Body of pancreas (tissue), 4 donors: ENCODE measurements around the gene NKAP. TPM values are rescaled to one million over a fixed set of nuclear protein-coding genes. Genes with fewer than 3 reads are reported as not detected.

Experiments
- ATAC-seq: fragments of 150-250 bp; one replicate; pipeline ENCODE4 v1.9.1; 2016
- DNase-seq, 4 donors: peaks; one replicate each; pipeline ENCODE4 v3.0.0-alpha.2; 2019
- H3K27ac ChIP-seq, 4 donors: fragments of 200-600 bp; sonication (generic); 1 replicate in 3 of 4; 2 replicates in 1 of 4; pipeline versions ENCODE4 v1.5.1 to v1.6.1; 2016 to 2019; ENCODE audit warnings: mild to moderate bottlenecking in 1 of 4, mixed read lengths in 1 of 4, moderate library complexity in 1 of 4
- H3K27me3 ChIP-seq, 2 donors: fragments of 200-600 bp; sonication (generic); one replicate each; pipeline ENCODE4 v1.6.0; 2016; ENCODE audit warnings: mild to moderate bottlenecking in 1 of 2
- H3K36me3 ChIP-seq, 2 donors: fragments of 200-600 bp; sonication (generic); replicated peaks in 1 of 2; 2 replicates each; pipeline ENCODE4 v1.5.1; 2016; ENCODE audit warnings: low read depth in 2 of 2; ENCODE audit not compliant: insufficient read depth in 1 of 2
- H3K4me1 ChIP-seq: fragments of 200-600 bp; sonication (generic); one replicate; pipeline ENCODE4 v1.6.0; 2016
- H3K4me3 ChIP-seq, 2 donors: fragments of 200-600 bp; sonication (generic); 1 replicate in 1 of 2; 2 replicates in 1 of 2; pipeline ENCODE4 v1.5.1; 2016 to 2019
- H3K9me3 ChIP-seq, 3 donors: fragments of 200-600 bp; sonication (generic); 1 replicate in 2 of 3; 2 replicates in 1 of 3; pipeline ENCODE4 v1.5.1; 2016
- CTCF ChIP-seq, 7 experiments: fragments of 450-650 bp in 4 of 7; fragments of 200-600 bp in 3 of 7; sonication (generic) in 3 of 7; IDR thresholded peaks; one replicate each; pipeline ENCODE4 v1.5.1; 2016 to 2019; ENCODE audit warnings: antibody characterized with exemption in 7 of 7
- POLR2A ChIP-seq, 3 donors: fragments of 450-650 bp; IDR thresholded peaks; one replicate each; pipeline ENCODE4 v1.6.1; 2016; ENCODE audit warnings: antibody characterized with exemption in 3 of 3, mild to moderate bottlenecking in 2 of 3
- WGBS, 2 donors: methylation state at CpG; one replicate each; pipeline ENCODE4 v1.1.5; 2017; 5-methylcytosine and 5-hydroxymethylcytosine counted together
- intact Hi-C: fragments of 100-400 bp; cut with DNase I; formaldehyde crosslinking; loops from one replicate; pipeline ENCODE4 v1.15.1; 2023
- total RNA-seq, 2 donors: library from RNA; depleted of rRNA; stranded (reverse); fragments of >200 nt; gene quantifications; one replicate each; pipeline ENCODE4 v1.1.0, GENCODE V29; 2016

The NKAP gene
- total RNA-seq, 2 donors from 2014 or later: 3.6 to 5.3 TPM

- WGBS, 2 donors: 11 to 12% methylated on average over 3 to 17 of the region's 40 CpGs
These were observed 55.7 kb downstream of the NKAP start for GRCh38 chrX:119887721-119888425.

GRCh38 chrX:119885554-119886428 lies 57.8 kb downstream of the NKAP start:
- Histone ChIP-seq H3K27me3 (no peaks in the 10 kb centered on the region), H3K4me1 (no peaks in the 10 kb centered on the region), H3K4me3 (no peak overlapping the region), H3K27ac (no peak overlapping the region), H3K9me3 (no peaks in the 10 kb centered on the region), H3K36me3 (no peaks in the 10 kb centered on the region)
- DNase-seq (no peak), ATAC-seq (no peak)
- intact Hi-C loops: no loop called here
- TF ChIP-seq CTCF (IDR thresholded peaks at IDR 0.05) (no peak), POLR2A (IDR thresholded peaks at IDR 0.05) (no peak)
- 72 to 84% methylated on average over 10 to 11 of the region's 11 CpGs for WGBS, 2 donors

More at GRCh38 chrX:119887721-119888425, 55.7 kb downstream of the NKAP start:
- TF ChIP-seq CTCF (IDR thresholded peaks at IDR 0.05) (peak; percentile 12 to 50 (median 36)), POLR2A (IDR thresholded peaks at IDR 0.05) (no peak)
- peak; percentile 56 to 70 (median 59) for DNase-seq
- no peaks in the 10 kb centered on the region for H3K9me3 ChIP-seq
- no peaks in the 10 kb centered on the region for H3K36me3 ChIP-seq
- H3K27ac ChIP-seq: no peak overlapping the region
- intact Hi-C loops: no loop called here
- H3K27me3 ChIP-seq: no peaks in the 10 kb centered on the region
- peak; percentile 86 for ATAC-seq
- no peak overlapping the region for H3K4me3 ChIP-seq
- H3K4me1 ChIP-seq: no peaks in the 10 kb centered on the region

- Histone ChIP-seq H3K27ac (no peak overlapping the region), H3K36me3 (no peaks in the 10 kb centered on the region), H3K4me3 (no peak overlapping the region), H3K4me1 (no peaks in the 10 kb centered on the region), H3K9me3 (no peaks in the 10 kb centered on the region), H3K27me3 (no peaks in the 10 kb centered on the region)
- ATAC-seq: peak; percentile 75
- 45 to 54% methylated on average over 7 to 9 of the region's 11 CpGs for WGBS, 2 donors
- intact Hi-C loops: no loop called here
- DNase-seq: peak; percentile 13 to 43 (median 34)
- TF ChIP-seq POLR2A (IDR thresholded peaks at IDR 0.05): no peak
- peak; percentile 26 to 65 (median 57) for TF ChIP-seq CTCF (IDR thresholded peaks at IDR 0.05)
These were observed 62.8 kb downstream of the NKAP start for GRCh38 chrX:119880552-119881437.

- H3K36me3 ChIP-seq: no peaks in the 10 kb centered on the region
- H3K4me3 ChIP-seq: no peak overlapping the region
- H3K27me3 ChIP-seq: no peaks in the 10 kb centered on the region
- TF ChIP-seq POLR2A (IDR thresholded peaks at IDR 0.05) (no peak), CTCF (IDR thresholded peaks at IDR 0.05) (no peak)
- no peaks in the 10 kb centered on the region for H3K4me1 ChIP-seq
- intact Hi-C loops: no loop called here
- no peaks in the 10 kb centered on the region for H3K9me3 ChIP-seq
- H3K27ac ChIP-seq: no peak overlapping the region
- DNase-seq: no peak
- WGBS, 2 donors: 84 to 93% methylated on average over 4 to 5 of the region's 5 CpGs
- no peak for ATAC-seq
These were observed 63.5 kb downstream of the NKAP start for GRCh38 chrX:119880076-119880475.
